Measurements from ENCODE around the gene RC3H1. TPM values are rescaled to one million over a fixed set of nuclear protein-coding genes. Genes with fewer than 3 reads are reported as not detected.

Gene RC3H1
- total RNA-seq, 1 donor from 2014 or later, result 56.7 TPM

DNA sequence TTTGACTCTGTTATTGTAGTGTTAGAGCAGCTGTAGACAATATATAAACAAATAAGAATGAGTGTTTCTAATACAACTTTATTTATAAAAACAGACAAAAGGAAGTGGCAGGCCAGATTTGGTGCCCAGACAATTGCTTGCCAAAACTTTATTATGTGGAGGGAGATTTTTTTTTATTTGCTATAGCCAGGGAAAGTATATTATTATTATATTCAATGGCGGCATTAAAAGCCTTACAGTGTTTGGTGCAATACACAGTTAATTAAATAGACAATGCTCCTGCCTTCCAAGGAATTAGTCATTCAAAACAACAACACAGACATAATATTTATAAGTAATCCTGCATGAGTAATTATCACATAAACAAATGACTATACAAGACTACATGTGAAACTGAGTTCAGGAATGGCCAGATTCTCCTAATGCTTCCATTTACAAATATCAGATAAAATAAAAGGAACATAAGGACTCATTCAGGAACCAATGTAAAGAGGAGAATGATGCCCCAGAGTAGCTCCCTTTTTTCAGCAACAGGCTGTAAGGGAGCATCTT is 10.6 kb upstream of the RC3H1 start:
- Mint-ChIP-seq H3K4me1 (ENCODE audit: unreplicated experiment) (peaks cover 17% of the 10 kb centered on the region), H3K9me3 (ENCODE audit: unreplicated experiment) (no peaks in the 10 kb centered on the region), H3K27ac (ENCODE audit: unreplicated experiment) (no peak overlapping the region), H3K27me3 (ENCODE audit: unreplicated experiment) (no peaks in the 10 kb centered on the region), H3K4me3 (ENCODE audit: unreplicated experiment) (no peak overlapping the region), H3K36me3 (ENCODE audit: low read depth, unreplicated experiment) (no peaks in the 10 kb centered on the region)
- no peak for DNase-seq (ENCODE audit: low spot score)
- TF ChIP-seq, protein P1, sequence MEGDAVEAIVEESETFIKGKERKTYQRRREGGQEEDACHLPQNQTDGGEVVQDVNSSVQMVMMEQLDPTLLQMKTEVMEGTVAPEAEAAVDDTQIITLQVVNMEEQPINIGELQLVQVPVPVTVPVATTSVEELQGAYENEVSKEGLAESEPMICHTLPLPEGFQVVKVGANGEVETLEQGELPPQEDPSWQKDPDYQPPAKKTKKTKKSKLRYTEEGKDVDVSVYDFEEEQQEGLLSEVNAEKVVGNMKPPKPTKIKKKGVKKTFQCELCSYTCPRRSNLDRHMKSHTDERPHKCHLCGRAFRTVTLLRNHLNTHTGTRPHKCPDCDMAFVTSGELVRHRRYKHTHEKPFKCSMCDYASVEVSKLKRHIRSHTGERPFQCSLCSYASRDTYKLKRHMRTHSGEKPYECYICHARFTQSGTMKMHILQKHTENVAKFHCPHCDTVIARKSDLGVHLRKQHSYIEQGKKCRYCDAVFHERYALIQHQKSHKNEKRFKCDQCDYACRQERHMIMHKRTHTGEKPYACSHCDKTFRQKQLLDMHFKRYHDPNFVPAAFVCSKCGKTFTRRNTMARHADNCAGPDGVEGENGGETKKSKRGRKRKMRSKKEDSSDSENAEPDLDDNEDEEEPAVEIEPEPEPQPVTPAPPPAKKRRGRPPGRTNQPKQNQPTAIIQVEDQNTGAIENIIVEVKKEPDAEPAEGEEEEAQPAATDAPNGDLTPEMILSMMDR (IDR thresholded peaks at IDR 0.05; ENCODE audit: unreplicated experiment), result no peak

DNA sequence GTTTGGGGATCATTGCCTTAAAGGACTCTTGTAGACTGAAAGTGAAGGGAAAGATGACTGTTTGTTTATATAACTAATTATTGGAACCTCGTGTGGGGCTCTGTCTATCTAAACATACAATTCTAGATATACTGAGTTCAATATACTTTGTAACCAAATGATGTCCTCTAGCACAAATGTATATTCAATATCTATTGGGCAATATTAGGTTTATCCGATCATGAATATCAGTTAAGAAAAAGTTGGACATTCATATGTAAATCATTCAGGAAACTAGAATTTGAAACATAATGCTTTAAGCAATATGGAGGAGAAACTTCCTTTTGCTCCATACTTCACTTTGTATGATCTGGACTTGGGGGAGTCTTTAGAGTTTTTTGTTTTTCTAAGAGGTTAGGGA is 8.9 kb upstream of the RC3H1 start:
- no peak overlapping the region for H3K4me3 Mint-ChIP-seq (ENCODE audit: unreplicated experiment)
- H3K4me1 Mint-ChIP-seq (ENCODE audit: unreplicated experiment), result peaks cover 7% of the 10 kb centered on the region
- TF ChIP-seq, protein P1 (IDR thresholded peaks at IDR 0.05; ENCODE audit: unreplicated experiment), result no peak
- no peaks in the 10 kb centered on the region for H3K9me3 Mint-ChIP-seq (ENCODE audit: unreplicated experiment)
- DNase-seq (ENCODE audit: low spot score), result no peak
- H3K36me3 Mint-ChIP-seq (ENCODE audit: low read depth, unreplicated experiment), result no peaks in the 10 kb centered on the region
- H3K27me3 Mint-ChIP-seq (ENCODE audit: unreplicated experiment), result no peaks in the 10 kb centered on the region
- H3K27ac Mint-ChIP-seq (ENCODE audit: unreplicated experiment), result no peak overlapping the region

DNA sequence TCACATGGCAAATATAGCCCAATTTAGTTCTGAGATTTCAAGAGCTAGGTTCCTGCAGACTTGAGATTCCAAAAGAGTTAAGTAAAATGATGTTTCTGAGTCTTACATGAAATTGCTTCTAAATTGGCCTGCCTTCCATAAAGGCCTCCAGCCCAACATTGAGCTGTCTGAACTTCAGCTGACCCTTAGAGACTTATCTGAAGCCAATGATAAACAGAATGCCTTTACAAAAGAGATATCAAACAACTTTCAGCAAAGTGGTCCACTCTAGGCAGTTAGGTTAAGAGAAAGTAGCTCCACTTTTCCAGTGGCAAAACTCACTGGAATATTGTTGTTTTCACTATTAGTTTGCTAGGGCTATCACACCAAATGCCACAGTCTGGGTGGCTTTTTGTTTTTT is 6.3 kb upstream of the RC3H1 start:
- peaks cover 1% of the 10 kb centered on the region for H3K27me3 Mint-ChIP-seq (ENCODE audit: unreplicated experiment)
- no peak for DNase-seq (ENCODE audit: low spot score)

DNA sequence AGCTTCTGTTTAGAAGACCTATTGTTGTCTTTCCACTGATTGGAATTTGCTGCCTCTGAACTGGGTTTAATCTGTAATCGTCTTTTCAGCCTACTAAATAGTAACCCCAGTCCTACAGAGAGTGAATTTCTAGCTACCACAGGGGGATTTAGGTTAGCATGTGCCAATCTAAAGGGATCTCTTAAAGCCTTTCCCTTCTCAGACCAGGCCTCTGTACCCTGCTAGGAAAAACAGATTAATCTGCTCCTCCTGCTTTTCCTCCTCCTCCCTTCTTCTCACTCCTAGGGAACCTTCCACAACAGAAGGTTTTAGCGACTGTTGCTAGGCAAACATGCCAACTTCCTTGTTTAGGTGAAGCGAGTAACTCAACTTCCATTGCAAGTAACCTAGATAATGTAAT is 1.3 kb upstream of the RC3H1 start:
- Mint-ChIP-seq H3K4me1 (ENCODE audit: unreplicated experiment) (peaks cover 31% of the 10 kb centered on the region), H3K27ac (ENCODE audit: unreplicated experiment) (peak overlapping the region; percentile 99), H3K9me3 (ENCODE audit: unreplicated experiment) (no peaks in the 10 kb centered on the region), H3K27me3 (ENCODE audit: unreplicated experiment) (peaks cover 22% of the 10 kb centered on the region), H3K4me3 (ENCODE audit: unreplicated experiment) (peak overlapping the region; percentile 95), H3K36me3 (ENCODE audit: low read depth, unreplicated experiment) (peaks cover 14% of the 10 kb centered on the region)
- TF ChIP-seq, protein P1 (IDR thresholded peaks at IDR 0.05; ENCODE audit: unreplicated experiment), result no peak
- peak; percentile 40 for DNase-seq (ENCODE audit: low spot score)

More for the DNA sequence above, 6.3 kb upstream of the RC3H1 start:
- TF ChIP-seq, protein P1 (IDR thresholded peaks at IDR 0.05; ENCODE audit: unreplicated experiment), result no peak
- no peak overlapping the region for H3K4me3 Mint-ChIP-seq (ENCODE audit: unreplicated experiment)
- H3K9me3 Mint-ChIP-seq (ENCODE audit: unreplicated experiment), result no peaks in the 10 kb centered on the region
- no peaks in the 10 kb centered on the region for H3K36me3 Mint-ChIP-seq (ENCODE audit: low read depth, unreplicated experiment)
- H3K4me1 Mint-ChIP-seq (ENCODE audit: unreplicated experiment), result peaks cover 5% of the 10 kb centered on the region
- no peak overlapping the region for H3K27ac Mint-ChIP-seq (ENCODE audit: unreplicated experiment)

DNA sequence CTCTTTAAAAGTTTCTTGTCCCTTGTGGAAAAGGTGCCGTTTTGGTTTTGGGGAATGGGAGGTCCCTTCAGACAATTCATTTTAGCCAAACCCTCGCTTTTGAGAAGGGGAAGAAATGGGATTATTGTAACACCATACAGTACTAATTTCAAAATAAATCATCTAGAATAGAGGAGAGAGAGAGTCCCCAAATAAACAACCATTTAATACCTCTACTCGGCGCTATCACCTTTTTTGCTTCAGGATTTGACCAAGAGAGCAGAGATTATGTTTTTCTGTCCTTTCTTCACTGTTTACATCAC is 770 bp upstream of the RC3H1 start:
- DNase-seq (ENCODE audit: low spot score), result no peak
- H3K27ac Mint-ChIP-seq (ENCODE audit: unreplicated experiment), result peak overlapping the region; percentile 99
- TF ChIP-seq, protein P1 (IDR thresholded peaks at IDR 0.05; ENCODE audit: unreplicated experiment), result no peak
- peaks cover 14% of the 10 kb centered on the region for H3K36me3 Mint-ChIP-seq (ENCODE audit: low read depth, unreplicated experiment)
- H3K4me3 Mint-ChIP-seq (ENCODE audit: unreplicated experiment), result peak overlapping the region; percentile 95
- peaks cover 22% of the 10 kb centered on the region for H3K27me3 Mint-ChIP-seq (ENCODE audit: unreplicated experiment)
- H3K4me1 Mint-ChIP-seq (ENCODE audit: unreplicated experiment), result peaks cover 33% of the 10 kb centered on the region
- H3K9me3 Mint-ChIP-seq (ENCODE audit: unreplicated experiment), result no peaks in the 10 kb centered on the region

Data from endothelial cell (in vitro differentiated cells).